ENCODE results near the gene CCL26.

DNA sequence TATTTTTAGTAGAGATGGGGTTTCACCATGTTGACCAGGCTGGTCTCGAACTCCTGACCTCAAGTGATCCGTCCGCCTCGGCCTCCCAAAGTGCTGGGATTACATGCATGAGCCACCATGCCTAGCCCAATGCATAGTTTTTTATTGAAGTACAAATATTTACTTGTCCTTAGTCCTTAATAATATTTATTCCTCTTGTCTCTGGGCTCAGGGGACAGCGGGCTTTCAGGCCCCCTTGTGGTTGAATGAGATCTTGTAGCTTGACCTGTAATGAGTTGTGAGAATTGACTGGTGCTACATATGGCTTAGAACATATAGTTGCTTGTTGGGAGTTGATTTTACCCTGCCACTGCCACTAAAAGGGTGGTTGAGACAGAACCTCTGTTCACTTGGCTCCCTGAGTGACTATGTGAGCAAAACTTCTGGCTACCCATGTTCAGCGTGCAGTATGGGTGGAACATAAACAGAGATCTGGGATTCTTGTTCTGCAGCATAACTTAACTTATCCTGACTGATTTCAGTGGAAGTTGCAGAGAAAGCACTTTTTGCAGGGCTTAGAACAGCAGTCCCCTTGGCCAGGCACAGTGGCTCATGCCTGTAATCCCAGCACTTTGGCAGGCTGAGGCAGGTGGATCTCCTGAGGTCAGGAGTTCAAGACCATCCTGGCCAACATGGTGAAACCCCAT lies 14.9 kb downstream of the CCL26 start:
- TF ChIP-seq POLR2A (IDR thresholded peaks at IDR 0.05) = no peak
- TF ChIP-seq, protein P1, sequence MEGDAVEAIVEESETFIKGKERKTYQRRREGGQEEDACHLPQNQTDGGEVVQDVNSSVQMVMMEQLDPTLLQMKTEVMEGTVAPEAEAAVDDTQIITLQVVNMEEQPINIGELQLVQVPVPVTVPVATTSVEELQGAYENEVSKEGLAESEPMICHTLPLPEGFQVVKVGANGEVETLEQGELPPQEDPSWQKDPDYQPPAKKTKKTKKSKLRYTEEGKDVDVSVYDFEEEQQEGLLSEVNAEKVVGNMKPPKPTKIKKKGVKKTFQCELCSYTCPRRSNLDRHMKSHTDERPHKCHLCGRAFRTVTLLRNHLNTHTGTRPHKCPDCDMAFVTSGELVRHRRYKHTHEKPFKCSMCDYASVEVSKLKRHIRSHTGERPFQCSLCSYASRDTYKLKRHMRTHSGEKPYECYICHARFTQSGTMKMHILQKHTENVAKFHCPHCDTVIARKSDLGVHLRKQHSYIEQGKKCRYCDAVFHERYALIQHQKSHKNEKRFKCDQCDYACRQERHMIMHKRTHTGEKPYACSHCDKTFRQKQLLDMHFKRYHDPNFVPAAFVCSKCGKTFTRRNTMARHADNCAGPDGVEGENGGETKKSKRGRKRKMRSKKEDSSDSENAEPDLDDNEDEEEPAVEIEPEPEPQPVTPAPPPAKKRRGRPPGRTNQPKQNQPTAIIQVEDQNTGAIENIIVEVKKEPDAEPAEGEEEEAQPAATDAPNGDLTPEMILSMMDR (IDR thresholded peaks at IDR 0.05) = no peak

All from uterus (tissue), 2 donors.